Aorta (tissue), 5 donors: ENCODE results near the gene STARD10. TPM values are rescaled to one million over a fixed set of nuclear protein-coding genes. Genes with fewer than 3 reads are reported as not detected.
A peak's percentile ranks its signal among the peaks of the same experiment; 100 is the strongest.

Experiments
- ATAC-seq: fragments of 200-7000 bp; cut with Tn5 transposase; one replicate; pipeline ENCODE4 v1.9.1; 2022; ENCODE audit warnings: moderate library complexity; ENCODE audit not compliant: low FRiP score
- DNase-seq, 2 donors: peaks; one replicate each; pipeline ENCODE4 v3.0.0-alpha.2; 2020
- H3K27ac ChIP-seq, 2 donors: one replicate each; pipeline ENCODE4 v1.5.1; 2013; ENCODE audit warnings: low read length in 2 of 2, mild to moderate bottlenecking in 2 of 2, moderate library complexity in 2 of 2, control low read depth in 1 of 2, inconsistent platforms in 1 of 2, low read depth in 1 of 2
- H3K27me3 ChIP-seq, 2 donors: one replicate each; pipeline ENCODE4 v1.6.1; 2013; ENCODE audit warnings: control low read depth in 1 of 2, low read length in 1 of 2, mild to moderate bottlenecking in 1 of 2, moderate library complexity in 1 of 2; ENCODE audit not compliant: insufficient read depth in 2 of 2, control insufficient read depth in 1 of 2
- H3K36me3 ChIP-seq, 2 donors: one replicate each; pipeline ENCODE4 v1.6.1; 2013; ENCODE audit warnings: control low read depth in 1 of 2, low read length in 1 of 2, mild to moderate bottlenecking in 1 of 2; ENCODE audit not compliant: insufficient read depth in 2 of 2, control insufficient read depth in 1 of 2
- H3K4me1 ChIP-seq, 2 donors: one replicate each; pipeline ENCODE4 v1.6.1; 2013; ENCODE audit warnings: low read length in 2 of 2, control low read depth in 1 of 2, mild to moderate bottlenecking in 1 of 2, moderate library complexity in 1 of 2; ENCODE audit not compliant: insufficient read depth in 2 of 2, control insufficient read depth in 1 of 2
- H3K4me3 ChIP-seq, 2 donors: one replicate each; pipeline ENCODE4 v1.5.1; 2013; ENCODE audit warnings: low read length in 2 of 2, control low read depth in 1 of 2, mild to moderate bottlenecking in 1 of 2
- H3K9me3 ChIP-seq: one replicate; pipeline ENCODE4 v1.6.1; 2013; ENCODE audit warnings: mild to moderate bottlenecking, low read length; ENCODE audit not compliant: control insufficient read depth
- WGBS, 2 donors: extraction: QIAGEN DNeasy Blood & Tissue Kit; methylation state at CpG; one replicate each; pipeline ENCODE4 v1.1.7; 2013; 5-methylcytosine and 5-hydroxymethylcytosine counted together
- intact Hi-C, 2 donors: fragments of 100-400 bp; cut with DNase I; formaldehyde crosslinking; loops; one replicate each; pipeline versions ENCODE4 v1.14.2 to v1.15.0; 2022
- polyA plus RNA-seq, 2 donors: library from polyadenylated mRNA; stranded (reverse); fragments of 200-250 nt; gene quantifications; one replicate each; pipeline ENCODE4 v1.2.3, GENCODE V29; 2013
- total RNA-seq, 2 donors: library from RNA; stranded (reverse); fragmentation: NEBNext Ultra II Directional; extraction: Animal tissue kit (Norgen Biotek cat#: 25700); gene quantifications; one replicate each; pipeline ENCODE4 v1.2.1, GENCODE V29; 2021
- donor health status: healthy with polysubstance abuse.
- donor health status: Bipolar disorder and iron deficiency.
- donor health status: DM: no; HTN: no; CAD: no.
- donor health status: DM: no; HTN: no; CAD: no.
- donor health status: DM: yes; HTN: yes; CAD: no.

Gene STARD10
- total and polyA plus RNA-seq, 4 donors: 17.7 to 129 (median 40.1) TPM

- 1% methylated on average over 37 to 89 of the region's 89 CpGs for WGBS, 2 donors
- Histone ChIP-seq H3K36me3 (no peaks in the 10 kb centered on the region), H3K9me3 (no peaks in the 10 kb centered on the region), H3K4me3 (peak overlapping the region; percentile 70 to 87), H3K4me1 (no peaks in the 10 kb centered on the region), H3K27me3 (no peaks in the 10 kb centered on the region), H3K27ac (no peak overlapping the region)
- intact Hi-C loops: loop anchor here (5.0 kb wide), 2 partner anchors 36 to 54 kb away; no protein-coding TSS in a partner anchor
- DNase-seq (peak in 1 of 2 donors; percentile 85), ATAC-seq (no peak)
These were observed 12.3 kb downstream of the STARD10 start for GRCh38 chr11:72781313-72782080.

GRCh38 chr11:72781063-72781312 is 12.9 kb downstream of the STARD10 start:
- no peaks in the 10 kb centered on the region for H3K9me3 ChIP-seq
- WGBS, 2 donors: 17 to 21% methylated on average over 17 of the region's 17 CpGs
- ATAC-seq (no peak), DNase-seq (no peak)
- no peaks in the 10 kb centered on the region for H3K4me1 ChIP-seq
- peak overlapping the region; percentile 70 to 87 for H3K4me3 ChIP-seq
- no peak overlapping the region for H3K27ac ChIP-seq
- no peaks in the 10 kb centered on the region for H3K27me3 ChIP-seq
- intact Hi-C loops: loop anchor here (5.0 kb wide), 2 partner anchors 36 to 54 kb away; no protein-coding TSS in a partner anchor
- no peaks in the 10 kb centered on the region for H3K36me3 ChIP-seq

- H3K27me3 ChIP-seq: no peaks in the 10 kb centered on the region
- H3K4me3 ChIP-seq: no peak overlapping the region
- no peak for ATAC-seq
- no peaks in the 10 kb centered on the region for H3K9me3 ChIP-seq
- H3K36me3 ChIP-seq: no peaks in the 10 kb centered on the region
- intact Hi-C loops: loop anchor here (5.0 kb wide), 2 partner anchors 37 to 53 kb away; no protein-coding TSS in a partner anchor
- 80 to 88% methylated on average over 10 of the region's 10 CpGs for WGBS, 2 donors
- no peaks in the 10 kb centered on the region for H3K4me1 ChIP-seq
- no peak for DNase-seq
- no peak overlapping the region for H3K27ac ChIP-seq
These were observed 13.4 kb downstream of the STARD10 start for GRCh38 chr11:72780296-72781062.

GRCh38 chr11:72779495-72780128 is 14.2 kb downstream of the STARD10 start:
- Histone ChIP-seq H3K9me3 (no peaks in the 10 kb centered on the region), H3K27me3 (no peaks in the 10 kb centered on the region), H3K36me3 (no peaks in the 10 kb centered on the region), H3K27ac (no peak overlapping the region), H3K4me1 (no peaks in the 10 kb centered on the region), H3K4me3 (no peak overlapping the region)
- WGBS, 2 donors: 90 to 93% methylated on average over 4 of the region's 4 CpGs
- DNase-seq: no peak
- ATAC-seq: no peak
- intact Hi-C loops: loop anchor here (5.0 kb wide), 2 partner anchors 38 to 52 kb away; no protein-coding TSS in a partner anchor

GRCh38 chr11:72778535-72779494 is 15.0 kb downstream of the STARD10 start:
- no peak for ATAC-seq
- H3K4me3 ChIP-seq: no peak overlapping the region
- WGBS, 2 donors: 93 to 94% methylated on average over 7 of the region's 7 CpGs
- H3K27me3 ChIP-seq: no peaks in the 10 kb centered on the region
- H3K4me1 ChIP-seq: no peaks in the 10 kb centered on the region
- no peak overlapping the region for H3K27ac ChIP-seq
- intact Hi-C loops: no loop called here
- DNase-seq: no peak
- H3K36me3 ChIP-seq: no peaks in the 10 kb centered on the region
- H3K9me3 ChIP-seq: no peaks in the 10 kb centered on the region

GRCh38 chr11:72777755-72778278 is 16.0 kb downstream of the STARD10 start:
- Histone ChIP-seq H3K4me3 (no peak overlapping the region), H3K9me3 (no peaks in the 10 kb centered on the region), H3K27me3 (no peaks in the 10 kb centered on the region), H3K36me3 (no peaks in the 10 kb centered on the region), H3K4me1 (no peaks in the 10 kb centered on the region), H3K27ac (no peak overlapping the region)
- ATAC-seq: no peak
- 86 to 87% methylated on average over 5 of the region's 5 CpGs for WGBS, 2 donors
- DNase-seq: no peak
- intact Hi-C loops: no loop called here

GRCh38 chr11:72776844-72777754 is 16.7 kb downstream of the STARD10 start:
- Histone ChIP-seq H3K4me1 (no peaks in the 10 kb centered on the region), H3K36me3 (no peaks in the 10 kb centered on the region), H3K27me3 (no peaks in the 10 kb centered on the region), H3K9me3 (no peaks in the 10 kb centered on the region), H3K4me3 (no peak overlapping the region), H3K27ac (no peak overlapping the region)
- intact Hi-C loops: no loop called here
- DNase-seq (no peak), ATAC-seq (no peak)
- WGBS, 2 donors: 61 to 62% methylated on average over 7 of the region's 7 CpGs
